Measurements from ENCODE around the gene NOVA2. TPM values are rescaled to one million over a fixed set of nuclear protein-coding genes. Genes with fewer than 3 reads are reported as not detected.
A peak's percentile ranks its signal among the peaks of the same experiment; 100 is the strongest.

NOVA2 gene
- total and polyA plus RNA-seq, 2 donors from 2014 or later, result 0.95 to 8.5 TPM

DNA sequence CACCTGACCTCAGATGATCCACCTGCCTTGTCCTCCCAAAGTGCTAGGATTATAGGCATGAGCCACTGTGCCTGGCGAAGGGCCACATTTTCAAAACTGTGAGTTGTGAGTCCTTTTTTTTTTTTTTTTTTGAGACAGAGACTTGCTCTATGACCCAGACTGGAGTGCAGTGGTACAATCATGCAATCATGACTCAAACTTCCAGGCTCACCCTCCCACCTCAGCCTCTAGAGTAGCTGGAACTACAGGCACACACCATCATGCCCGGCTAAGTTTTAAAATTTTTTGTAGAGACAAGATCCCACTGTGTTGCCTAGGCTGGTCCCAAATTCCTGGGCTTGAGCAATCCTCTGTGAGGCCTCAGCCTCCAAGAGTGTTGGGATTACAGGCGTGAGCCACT lies 67.4 kb downstream of the NOVA2 start:
- no peaks in the 10 kb centered on the region for H3K9me3 ChIP-seq (ENCODE audit: control insufficient read depth in 2 of 3, insufficient read depth in 1 of 3, low read length in 3 of 3)
- H3K9ac ChIP-seq (ENCODE audit: low read length in 3 of 3), result no peak overlapping the region
- H3K27me3 ChIP-seq (ENCODE audit: control insufficient read depth, insufficient read depth, low read length), result no peaks in the 10 kb centered on the region
- no peak for DNase-seq
- intact Hi-C loops (cut with DNase I), result no loop called here
- no peak overlapping the region for H3K4me3 ChIP-seq (ENCODE audit: low read length in 3 of 3)
- peaks cover 0 to 9% (median 0%) of the 10 kb centered on the region in 3 donors for H3K4me1 ChIP-seq (ENCODE audit: control insufficient read depth in 2 of 3, insufficient read depth in 2 of 3, low read depth in 1 of 3, low read length in 3 of 3)
- H3K36me3 ChIP-seq (ENCODE audit: control insufficient read depth in 2 of 3, insufficient read depth in 3 of 3, low read length in 3 of 3), result no peaks in the 10 kb centered on the region
- no peak overlapping the region for H3K27ac ChIP-seq (ENCODE audit: low read depth in 2 of 2, low read length in 2 of 2)
- no peak for FAIRE-seq
- TF ChIP-seq, protein P1, sequence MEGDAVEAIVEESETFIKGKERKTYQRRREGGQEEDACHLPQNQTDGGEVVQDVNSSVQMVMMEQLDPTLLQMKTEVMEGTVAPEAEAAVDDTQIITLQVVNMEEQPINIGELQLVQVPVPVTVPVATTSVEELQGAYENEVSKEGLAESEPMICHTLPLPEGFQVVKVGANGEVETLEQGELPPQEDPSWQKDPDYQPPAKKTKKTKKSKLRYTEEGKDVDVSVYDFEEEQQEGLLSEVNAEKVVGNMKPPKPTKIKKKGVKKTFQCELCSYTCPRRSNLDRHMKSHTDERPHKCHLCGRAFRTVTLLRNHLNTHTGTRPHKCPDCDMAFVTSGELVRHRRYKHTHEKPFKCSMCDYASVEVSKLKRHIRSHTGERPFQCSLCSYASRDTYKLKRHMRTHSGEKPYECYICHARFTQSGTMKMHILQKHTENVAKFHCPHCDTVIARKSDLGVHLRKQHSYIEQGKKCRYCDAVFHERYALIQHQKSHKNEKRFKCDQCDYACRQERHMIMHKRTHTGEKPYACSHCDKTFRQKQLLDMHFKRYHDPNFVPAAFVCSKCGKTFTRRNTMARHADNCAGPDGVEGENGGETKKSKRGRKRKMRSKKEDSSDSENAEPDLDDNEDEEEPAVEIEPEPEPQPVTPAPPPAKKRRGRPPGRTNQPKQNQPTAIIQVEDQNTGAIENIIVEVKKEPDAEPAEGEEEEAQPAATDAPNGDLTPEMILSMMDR (IDR thresholded peaks at IDR 0.05; ENCODE audit: borderline replicate concordance, extremely low read depth, insufficient read depth), result no peak

DNA sequence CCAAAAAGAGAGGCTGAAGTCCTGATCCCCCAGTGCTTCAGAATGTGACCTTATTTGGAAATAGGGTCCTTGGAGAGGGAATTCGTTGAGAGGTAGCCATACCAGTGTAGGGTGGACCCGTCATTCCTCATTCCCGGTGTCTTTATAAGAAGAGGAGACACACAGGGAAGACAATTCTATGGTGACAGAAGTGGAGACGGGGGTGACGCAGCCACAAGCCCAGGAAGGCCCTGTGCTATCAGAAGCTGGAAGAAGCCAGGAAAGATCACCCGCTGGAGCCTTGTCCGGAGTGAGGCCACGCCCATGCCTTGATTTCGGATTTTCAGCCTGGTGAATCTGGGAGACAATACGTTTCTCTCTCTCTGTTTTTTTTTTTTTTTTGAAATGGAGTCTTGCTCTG lies 68.7 kb downstream of the NOVA2 start:
- TF ChIP-seq, protein P1 (IDR thresholded peaks at IDR 0.05; ENCODE audit: borderline replicate concordance, extremely low read depth, insufficient read depth), result no peak
- Histone ChIP-seq H3K36me3 (ENCODE audit: control insufficient read depth in 2 of 3, insufficient read depth in 3 of 3, low read length in 3 of 3) (no peaks in the 10 kb centered on the region), H3K4me1 (ENCODE audit: control insufficient read depth in 2 of 3, insufficient read depth in 2 of 3, low read depth in 1 of 3, low read length in 3 of 3) (peaks cover 0 to 17% (median 0%) of the 10 kb centered on the region in 3 donors), H3K27ac (ENCODE audit: low read depth in 2 of 2, low read length in 2 of 2) (no peak overlapping the region), H3K4me3 (ENCODE audit: low read length in 3 of 3) (no peak overlapping the region), H3K9ac (ENCODE audit: low read length in 3 of 3) (no peak overlapping the region), H3K27me3 (ENCODE audit: control insufficient read depth, insufficient read depth, low read length) (no peaks in the 10 kb centered on the region), H3K9me3 (ENCODE audit: control insufficient read depth in 2 of 3, insufficient read depth in 1 of 3, low read length in 3 of 3) (no peaks in the 10 kb centered on the region)
- DNase-seq (no peak), FAIRE-seq (no peak)
- intact Hi-C loops (cut with DNase I), result no loop called here

DNA sequence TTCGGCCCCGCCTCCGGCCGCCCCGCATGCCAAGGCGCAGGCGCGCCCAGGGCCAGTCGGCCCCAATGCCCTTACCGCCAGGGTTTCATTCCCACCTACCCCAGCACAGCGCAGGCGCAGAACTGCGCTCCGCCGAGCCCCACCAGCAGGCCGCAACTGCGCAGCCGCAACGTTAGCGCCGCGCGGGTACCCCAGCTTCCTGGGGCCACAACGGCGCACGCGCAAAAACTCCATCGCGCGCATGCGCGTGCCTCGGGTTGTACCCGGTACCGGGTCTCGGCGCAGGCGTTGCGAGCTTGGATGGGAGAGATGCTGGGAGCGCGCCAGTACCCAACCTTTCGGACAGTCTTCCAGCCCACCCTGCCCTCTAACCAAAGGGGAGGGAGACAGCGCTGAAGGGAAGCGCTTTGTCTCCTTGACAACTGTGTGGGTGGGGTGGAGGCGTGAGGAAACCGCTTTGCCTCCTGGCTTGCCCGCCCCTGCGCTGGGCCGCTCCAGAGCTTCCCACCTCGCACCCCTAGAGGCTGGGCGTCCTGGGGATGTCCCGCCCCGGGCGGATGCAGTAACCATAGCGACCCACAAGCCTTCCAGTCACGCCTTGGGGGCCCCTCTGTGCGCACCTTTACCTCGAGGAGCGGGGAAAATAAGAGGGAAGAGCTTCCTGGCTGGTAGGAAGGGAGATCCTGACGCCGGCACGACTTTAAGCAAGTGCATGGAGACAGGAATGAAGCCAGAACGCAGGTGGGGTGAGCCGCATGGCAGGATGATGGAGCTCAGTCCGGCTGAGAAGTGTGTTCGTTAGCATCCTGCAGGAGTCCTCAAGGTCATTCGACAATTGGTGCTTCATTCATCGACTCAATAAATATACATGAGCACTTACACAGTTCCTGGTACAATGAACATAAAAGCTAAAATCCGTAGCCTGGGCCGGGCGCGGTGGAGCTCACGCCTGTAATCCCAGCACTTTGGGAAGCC lies 70.7 kb downstream of the NOVA2 start:
- FAIRE-seq, result no peak

More for the DNA sequence above, 70.7 kb downstream of the NOVA2 start:
- Histone ChIP-seq H3K9me3 (ENCODE audit: control insufficient read depth in 2 of 3, insufficient read depth in 1 of 3, low read length in 3 of 3) (no peaks in the 10 kb centered on the region), H3K36me3 (ENCODE audit: control insufficient read depth in 2 of 3, insufficient read depth in 3 of 3, low read length in 3 of 3) (peaks cover 0 to 6% (median 4%) of the 10 kb centered on the region in 3 donors), H3K4me3 (ENCODE audit: low read length in 3 of 3) (peak overlapping the region; percentile 67 to 89 (median 85)), H3K27ac (ENCODE audit: low read depth in 2 of 2, low read length in 2 of 2) (peak overlapping the region; percentile 65 to 73), H3K27me3 (ENCODE audit: control insufficient read depth, insufficient read depth, low read length) (no peaks in the 10 kb centered on the region), H3K9ac (ENCODE audit: low read length in 3 of 3) (peak overlapping the region; percentile 34 to 69 (median 49)), H3K4me1 (ENCODE audit: control insufficient read depth in 2 of 3, insufficient read depth in 2 of 3, low read depth in 1 of 3, low read length in 3 of 3) (peaks cover 0 to 20% (median 0%) of the 10 kb centered on the region in 3 donors)
- TF ChIP-seq, protein P1 (IDR thresholded peaks at IDR 0.05; ENCODE audit: borderline replicate concordance, extremely low read depth, insufficient read depth), result no peak
- intact Hi-C loops (cut with DNase I), result no loop called here
- peak; percentile 99 for DNase-seq
